HG03095 (cell line): ENCODE results near the gene EFHD2.
"Not testable (repeated sequence)": the region's sequence is repeated elsewhere in the genome, so short reads cannot be mapped to it uniquely, and the experiment has no call there.

ENCODE experiments used
- ATAC-seq: cut with Tn5 transposase; IDR thresholded peaks from one replicate; pipeline ENCODE4 v1.9.1; 2021; ENCODE audit warnings: moderate library complexity; ENCODE audit not compliant: unreplicated experiment

Gene EFHD2

GRCh38 chr1:15411593-15412137, 2.0 kb downstream of the EFHD2 start:
- ATAC-seq: peak; percentile 45

GRCh38 chr1:15412175-15412800, 2.6 kb downstream of the EFHD2 start:
- no peak for ATAC-seq

GRCh38 chr1:15412843-15413242, 3.2 kb downstream of the EFHD2 start:
- ATAC-seq: no peak

- no peak for ATAC-seq
Observed at GRCh38 chr1:15413563-15414444, 4.1 kb downstream of the EFHD2 start.

GRCh38 chr1:15414445-15414983, 4.8 kb downstream of the EFHD2 start:
- ATAC-seq: no peak

GRCh38 chr1:15417059-15417934, 7.6 kb downstream of the EFHD2 start:
- ATAC-seq: no peak

- ATAC-seq: no peak
Observed at GRCh38 chr1:15418806-15419515, 9.3 kb downstream of the EFHD2 start.

GRCh38 chr1:15420853-15421465, 11.3 kb downstream of the EFHD2 start:
- ATAC-seq: no peak

GRCh38 chr1:15422871-15423270, 13.2 kb downstream of the EFHD2 start:
- ATAC-seq: no peak

- no peak for ATAC-seq
Observed at GRCh38 chr1:15423355-15424077, 13.8 kb downstream of the EFHD2 start.

GRCh38 chr1:15424146-15424667, 14.5 kb downstream of the EFHD2 start:
- no peak for ATAC-seq

GRCh38 chr1:15424981-15425380, 15.3 kb downstream of the EFHD2 start:
- ATAC-seq: no peak

- no peak for ATAC-seq
Observed at GRCh38 chr1:15425521-15425920, 15.8 kb downstream of the EFHD2 start.

GRCh38 chr1:15425958-15426357, 16.3 kb downstream of the EFHD2 start:
- no peak for ATAC-seq

- no peak for ATAC-seq
Observed at GRCh38 chr1:15426492-15427279, 17.0 kb downstream of the EFHD2 start.

- ATAC-seq: no peak
Observed at GRCh38 chr1:15427280-15427666, 17.6 kb downstream of the EFHD2 start.

GRCh38 chr1:15428252-15428651, 18.6 kb downstream of the EFHD2 start:
- ATAC-seq: not testable (repeated sequence)

- no peak for ATAC-seq
Observed at GRCh38 chr1:15428815-15429435, 19.2 kb downstream of the EFHD2 start.
